Esophagus squamous epithelium (tissue), 4 donors: ENCODE data around the gene SETBP1.

Experiments used
- CTCF ChIP-seq, 6 experiments: fragments of 450-650 bp in 4 of 6; fragments of 200-600 bp in 2 of 6; sonication (generic) in 2 of 6; IDR thresholded peaks; one replicate each; pipeline ENCODE4 v1.5.1; 2016 to 2019; ENCODE audit warnings: antibody characterized with exemption in 6 of 6, mild to moderate bottlenecking in 4 of 6, moderate library complexity in 4 of 6
- POLR2A ChIP-seq, 4 donors: fragments of 450-650 bp; IDR thresholded peaks; one replicate each; pipeline ENCODE4 v1.6.1; 2017; ENCODE audit warnings: antibody characterized with exemption in 4 of 4, mild to moderate bottlenecking in 4 of 4, moderate library complexity in 3 of 4

GRCh38 chr18:44736664-44737380, 56.1 kb downstream of the SETBP1 start:
- TF ChIP-seq CTCF (IDR thresholded peaks at IDR 0.05) = no peak
- TF ChIP-seq POLR2A (IDR thresholded peaks at IDR 0.05) = no peak
